ENCODE measurements around the gene P2RY2. TPM values are rescaled to one million over a fixed set of nuclear protein-coding genes. Genes with fewer than 3 reads are reported as not detected.
"Not testable (repeated sequence)": the region's sequence is repeated elsewhere in the genome, so short reads cannot be mapped to it uniquely, and the experiment has no call there.

Gene P2RY2
- total RNA-seq, 1 donor from 2014 or later: 2.3 TPM

GRCh38 chr11:73227571-73228211 lies 9.6 kb downstream of the P2RY2 start:
- no peak for DNase-seq (ENCODE audit: low read depth, low spot score)

GRCh38 chr11:73228268-73229134 lies 10.4 kb downstream of the P2RY2 start:
- DNase-seq (ENCODE audit: low read depth, low spot score): no peak

DNA sequence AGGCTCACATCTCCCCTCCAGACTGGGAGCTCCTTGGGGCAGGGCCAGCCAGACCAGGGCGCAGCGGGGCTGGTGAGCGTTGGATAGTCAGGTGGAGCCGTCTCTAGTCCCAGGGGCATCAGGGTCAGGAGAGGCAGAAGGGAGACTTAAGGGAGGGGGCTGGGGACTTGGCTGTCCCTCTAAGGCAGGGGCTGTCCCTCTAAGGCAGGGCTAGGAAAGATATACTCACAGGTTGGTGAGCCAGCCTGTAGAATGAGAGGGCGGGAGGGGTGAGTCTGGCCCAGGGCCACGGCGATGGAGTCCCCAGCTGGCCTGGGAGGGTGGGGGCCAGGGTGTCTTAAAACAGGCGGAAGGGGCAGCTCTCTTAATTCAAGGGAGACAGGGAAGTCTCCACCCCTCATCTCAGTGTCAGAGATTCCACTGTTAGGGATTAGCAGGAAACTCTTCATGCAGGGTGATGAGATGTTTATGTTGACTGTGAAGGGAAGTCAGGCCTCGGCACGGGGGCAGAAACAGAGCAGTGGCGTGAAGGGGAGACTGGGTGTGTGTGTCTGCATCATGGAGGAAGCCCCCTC lies 11.3 kb downstream of the P2RY2 start:
- no peak for DNase-seq (ENCODE audit: low read depth, low spot score)

DNA sequence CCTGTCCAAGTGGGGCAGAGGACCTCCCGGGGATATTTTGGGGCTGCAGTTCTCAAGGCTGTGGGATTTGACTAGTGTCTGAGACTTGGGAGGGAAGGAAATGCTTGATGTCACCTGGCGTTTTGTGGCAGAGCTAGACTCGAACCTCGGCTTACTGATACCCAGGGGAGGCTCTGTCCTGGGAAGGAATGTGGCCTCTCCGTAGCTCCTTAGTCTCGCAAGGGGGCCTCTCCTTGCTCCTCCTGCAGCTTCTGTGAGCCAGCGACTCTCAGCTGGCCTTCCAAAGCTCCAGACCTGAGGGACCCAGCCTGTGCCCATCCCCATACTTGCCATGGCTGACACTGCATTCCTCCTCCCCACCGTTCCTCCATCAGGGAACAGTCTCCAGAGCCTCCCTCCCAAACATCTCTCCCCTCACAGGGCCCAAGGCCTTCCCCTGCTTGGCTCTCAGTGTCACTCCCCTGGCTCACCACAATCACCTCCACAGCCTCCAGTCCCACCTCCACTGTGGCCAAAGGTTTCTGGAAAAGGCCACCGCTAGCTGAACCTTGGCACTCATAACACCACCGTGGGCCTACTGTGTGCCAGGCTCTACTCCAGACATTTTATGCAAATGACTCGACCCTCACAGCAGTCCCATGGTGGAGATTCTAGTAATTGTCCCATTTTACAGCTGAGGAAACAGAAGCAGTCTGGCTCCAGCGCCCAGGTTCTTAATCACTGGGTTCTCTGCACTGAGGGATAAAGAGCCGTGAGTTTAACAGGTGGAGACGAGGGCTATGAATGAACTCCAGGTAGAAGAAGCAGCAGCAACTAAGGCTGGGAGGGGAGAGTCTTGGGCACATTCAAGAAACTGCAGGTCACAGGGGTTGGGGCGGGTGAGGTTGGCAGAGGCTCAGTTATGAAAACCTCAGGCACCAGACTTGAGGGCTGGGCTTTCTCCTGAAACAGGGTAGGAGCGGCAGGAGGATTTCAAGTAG lies 12.1 kb downstream of the P2RY2 start:
- DNase-seq (ENCODE audit: low read depth, low spot score): no peak

- DNase-seq (ENCODE audit: low read depth, low spot score): no peak
These were observed 12.8 kb downstream of the P2RY2 start for GRCh38 chr11:73230931-73231330.

GRCh38 chr11:73232487-73232886 lies 14.4 kb downstream of the P2RY2 start:
- DNase-seq (ENCODE audit: low read depth, low spot score): not testable (repeated sequence)

GRCh38 chr11:73233211-73233610 lies 15.1 kb downstream of the P2RY2 start:
- no peak for DNase-seq (ENCODE audit: low read depth, low spot score)

- no peak for DNase-seq (ENCODE audit: low read depth, low spot score)
These were observed 15.8 kb downstream of the P2RY2 start for GRCh38 chr11:73233692-73234470.

- no peak for DNase-seq (ENCODE audit: low read depth, low spot score)
These were observed 16.5 kb downstream of the P2RY2 start for GRCh38 chr11:73234471-73235181.

DNA sequence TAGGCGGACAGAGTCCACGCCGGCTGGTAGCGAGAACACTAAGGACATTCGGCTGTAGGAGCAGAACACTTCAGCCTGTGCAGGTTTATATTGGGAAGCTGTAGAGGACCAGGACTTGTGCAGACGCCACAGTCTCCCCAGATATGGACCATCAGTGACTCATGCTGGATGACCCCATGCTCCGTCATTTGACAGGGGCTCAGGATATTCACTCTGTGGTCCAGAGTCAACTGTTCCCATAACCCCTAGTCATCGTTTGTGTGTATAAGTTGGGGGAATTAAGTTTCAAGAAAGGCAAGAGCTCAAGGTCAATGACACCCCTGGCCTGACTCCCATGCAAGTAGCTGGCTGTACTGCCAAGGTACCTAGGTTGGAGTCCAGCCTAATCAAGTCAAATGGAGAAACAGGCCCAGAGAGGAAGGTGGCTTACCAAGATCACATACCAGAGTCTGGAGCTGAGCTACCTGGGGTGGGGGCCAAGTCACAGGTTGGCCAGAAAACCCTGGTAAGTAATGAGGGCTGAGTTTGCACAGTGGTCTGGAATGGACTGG lies 17.2 kb downstream of the P2RY2 start:
- no peak for DNase-seq (ENCODE audit: low read depth, low spot score)

GRCh38 chr11:73236205-73236765 lies 18.2 kb downstream of the P2RY2 start:
- DNase-seq (ENCODE audit: low read depth, low spot score): no peak

DNA sequence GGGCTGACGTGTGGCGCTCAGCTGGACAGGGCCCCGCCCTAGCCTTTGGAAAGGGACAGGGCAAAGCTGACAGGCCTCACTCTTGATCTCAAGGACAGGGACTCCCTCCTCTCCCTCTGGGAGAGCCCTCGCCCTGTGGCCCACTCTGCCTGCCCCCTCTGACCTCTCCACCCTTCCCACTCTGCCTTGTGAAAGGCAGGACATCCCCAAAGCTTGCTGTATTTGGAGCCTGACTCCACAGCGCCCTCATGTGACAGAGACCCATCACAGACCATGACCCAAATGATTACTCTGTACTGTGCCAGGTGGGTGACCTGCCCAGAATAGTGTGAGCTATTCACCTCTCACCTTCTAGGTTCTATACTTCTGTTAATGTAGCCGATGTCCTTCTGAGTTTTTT lies 18.8 kb downstream of the P2RY2 start:
- DNase-seq (ENCODE audit: low read depth, low spot score): no peak

DNA sequence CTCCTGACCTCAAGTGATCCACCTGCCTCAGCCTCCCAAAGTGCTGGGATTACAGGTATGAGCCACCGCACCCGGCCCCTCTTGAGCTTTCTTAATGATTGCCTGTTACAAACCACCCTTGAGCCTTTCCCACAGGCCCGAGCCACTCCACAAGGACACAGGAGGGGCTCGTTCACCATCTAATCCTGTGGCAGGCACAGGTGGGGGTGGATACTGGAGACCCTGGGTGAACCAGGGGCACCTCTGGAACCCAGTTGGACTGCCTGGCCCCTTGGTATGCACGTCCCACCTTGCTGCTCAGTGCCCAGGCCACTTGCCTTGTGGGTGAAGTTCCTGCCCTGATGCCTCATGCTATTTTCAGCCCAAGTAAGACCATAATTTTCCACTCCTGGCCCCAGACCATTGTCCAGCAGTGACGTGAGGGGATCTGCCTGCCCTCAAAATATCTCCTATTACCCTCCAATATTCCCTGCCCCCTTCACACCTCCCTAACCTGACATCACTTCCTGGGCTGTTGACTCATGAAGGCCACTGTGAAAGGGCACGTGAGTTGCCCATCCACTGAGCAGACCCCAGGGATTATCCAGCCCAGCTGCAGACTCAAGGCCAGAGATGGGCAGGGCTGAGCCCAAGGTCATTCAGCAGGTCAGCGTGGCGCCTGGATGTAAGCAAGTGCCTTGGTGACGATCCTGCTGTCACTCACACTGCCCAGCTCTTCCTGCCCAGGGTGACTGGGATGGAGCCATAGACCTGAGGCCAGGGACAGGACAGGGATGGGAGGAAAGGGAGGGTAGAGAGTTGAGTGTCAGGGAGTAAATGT lies 19.6 kb downstream of the P2RY2 start:
- DNase-seq (ENCODE audit: low read depth, low spot score): no peak

GRCh38 chr11:73239111-73239521 lies 21.0 kb downstream of the P2RY2 start:
- DNase-seq (ENCODE audit: low read depth, low spot score): no peak

GRCh38 chr11:73239571-73240189 lies 21.6 kb downstream of the P2RY2 start:
- DNase-seq (ENCODE audit: low read depth, low spot score): no peak

GRCh38 chr11:73240190-73240781 lies 22.2 kb downstream of the P2RY2 start:
- no peak for DNase-seq (ENCODE audit: low read depth, low spot score)

GRCh38 chr11:73241300-73241699 lies 23.2 kb downstream of the P2RY2 start:
- no peak for DNase-seq (ENCODE audit: low read depth, low spot score)
